GM23338 (cell line): ENCODE data around the gene IDH3B. TPM values are rescaled to one million over a fixed set of nuclear protein-coding genes. Genes with fewer than 3 reads are reported as not detected.
A peak's percentile ranks its signal among the peaks of the same experiment; 100 is the strongest.

Experiments used
- ATAC-seq: fragments of 200-7000 bp; cut with Tn5 transposase; 3 replicates; pipeline ENCODE4 v1.9.1; 2020
- DNase-seq: peaks from one replicate; pipeline ENCODE4 v3.0.0-alpha.2; 2015; ENCODE audit warnings: low spot score
- H2AFZ ChIP-seq: fragments of 200-600 bp; sonication (generic); 2 replicates; pipeline ENCODE4 v1.8.0; 2016; ENCODE audit warnings: antibody characterized with exemption, mild to moderate bottlenecking, moderate library complexity
- H3F3A ChIP-seq: fragments of 200-600 bp; sonication (generic); replicated peaks from 2 replicates; pipeline ENCODE4 v1.8.0; 2017; ENCODE audit warnings: antibody characterized with exemption, mixed run types, low read depth
- H3K27ac ChIP-seq: fragments of 200-600 bp; sonication (generic); 2 replicates; pipeline ENCODE4 v1.6.1; 2016; ENCODE audit warnings: low read depth
- H3K27me3 ChIP-seq: fragments of 200-600 bp; sonication (generic); 2 replicates; pipeline ENCODE4 v1.8.0; 2016; ENCODE audit warnings: mild to moderate bottlenecking, mixed run types, moderate library complexity; ENCODE audit not compliant: insufficient read depth
- H3K36me3 ChIP-seq: fragments of 200-600 bp; sonication (generic); 2 replicates; pipeline ENCODE4 v1.8.0; 2016; ENCODE audit warnings: mild to moderate bottlenecking; ENCODE audit not compliant: insufficient read depth
- H3K4me1 ChIP-seq: fragments of 200-600 bp; sonication (generic); 2 replicates; pipeline ENCODE4 v1.8.0; 2016; ENCODE audit warnings: mild to moderate bottlenecking, moderate library complexity; ENCODE audit not compliant: insufficient read depth
- H3K4me2 ChIP-seq: fragments of 200-600 bp; sonication (generic); 2 replicates; pipeline ENCODE4 v1.7.1; 2017; ENCODE audit warnings: mixed run types
- H3K4me3 ChIP-seq: fragments of 200-600 bp; sonication (generic); 2 replicates; pipeline ENCODE4 v1.6.1; 2016; ENCODE audit warnings: mixed run types
- H3K79me2 ChIP-seq: fragments of 200-600 bp; sonication (generic); replicated peaks from 2 replicates; pipeline ENCODE4 v1.8.0; 2017; ENCODE audit warnings: mild to moderate bottlenecking; ENCODE audit not compliant: insufficient read depth
- H3K9me2 ChIP-seq: fragments of 200-600 bp; sonication (generic); 2 replicates; pipeline ENCODE4 v1.8.0; 2017; ENCODE audit not compliant: insufficient read depth
- H4K20me1 ChIP-seq: fragments of 200-600 bp; sonication (generic); replicated peaks from 2 replicates; pipeline ENCODE4 v1.8.0; 2017; ENCODE audit warnings: mild to moderate bottlenecking; ENCODE audit not compliant: insufficient read depth
- H3K27ac Mint-ChIP-seq: 2 replicates; pipeline ENCODE4 v1.8.0; 2020; ENCODE audit warnings: inconsistent platforms, mild to moderate bottlenecking, moderate library complexity, mixed read lengths
- H3K27me3 Mint-ChIP-seq: 3 replicates; pipeline ENCODE4 v1.8.0; 2022; ENCODE audit warnings: low read depth, mild to moderate bottlenecking, moderate library complexity, mixed read lengths, inconsistent platforms; ENCODE audit not compliant: insufficient read depth, poor library complexity
- H3K36me3 Mint-ChIP-seq: 3 replicates; pipeline ENCODE4 v1.8.0; 2021; ENCODE audit warnings: low read depth, mild to moderate bottlenecking, inconsistent platforms, moderate library complexity, mixed read lengths
- H3K4me1 Mint-ChIP-seq: 3 replicates; pipeline ENCODE4 v1.8.0; 2020; ENCODE audit warnings: mild to moderate bottlenecking, inconsistent platforms, mixed read lengths
- H3K4me3 Mint-ChIP-seq: 3 replicates; pipeline ENCODE4 v1.8.0; 2021; ENCODE audit warnings: moderate library complexity, mild to moderate bottlenecking, inconsistent platforms, mixed read lengths
- H3K9me3 Mint-ChIP-seq: 3 replicates; pipeline ENCODE4 v1.8.0; 2020; ENCODE audit warnings: moderate library complexity, mild to moderate bottlenecking, inconsistent platforms, mixed read lengths
- CREB1 ChIP-seq: fragments of 250-450 bp; sonication (Bioruptor Pico); IDR thresholded peaks from 2 replicates; pipeline ENCODE4 v1.5.0; 2020; ENCODE audit warnings: low read depth, mild to moderate bottlenecking, moderate library complexity
- CTCF ChIP-seq, 2 experiments: fragments of 200-600 bp in 1 of 2; sonication (generic) in 1 of 2; conservative IDR thresholded peaks; 2 replicates each; pipeline versions ENCODE4 v1.5.1 to v1.6.1; 2016 to 2017; ENCODE audit warnings: antibody characterized with exemption in 2 of 2, low read depth in 2 of 2, mild to moderate bottlenecking in 2 of 2, moderate library complexity in 1 of 2
- ETS1 ChIP-seq: IDR thresholded peaks from 2 replicates; pipeline ENCODE4 v1.6.1; 2016; ENCODE audit warnings: antibody characterized with exemption
- EZH2 ChIP-seq: fragments of 200-600 bp; sonication (generic); IDR thresholded peaks from one replicate; pipeline ENCODE4 v1.8.0; 2017; ENCODE audit warnings: antibody characterized with exemption, mild to moderate bottlenecking, low read depth; ENCODE audit not compliant: unreplicated experiment
- JUNB ChIP-seq: IDR thresholded peaks from one replicate; pipeline ENCODE4 v1.6.1; 2016; ENCODE audit warnings: antibody characterized with exemption; ENCODE audit not compliant: unreplicated experiment
- NANOG ChIP-seq: IDR thresholded peaks from 2 replicates; pipeline ENCODE4 v1.6.1; 2016; ENCODE audit warnings: antibody characterized with exemption, borderline replicate concordance
- POLR2AphosphoS5 ChIP-seq: IDR thresholded peaks from 2 replicates; pipeline ENCODE4 v1.6.1; 2016; ENCODE audit warnings: antibody characterized with exemption, low read depth
- REST ChIP-seq: IDR thresholded peaks from one replicate; pipeline ENCODE4 v1.6.1; 2018; ENCODE audit warnings: antibody characterized with exemption; ENCODE audit not compliant: unreplicated experiment
- ZNF331 ChIP-seq: fragments of 250-450 bp; sonication (Bioruptor Pico); IDR thresholded peaks from 2 replicates; pipeline ENCODE4 v1.5.0; 2020; ENCODE audit warnings: low read depth, mild to moderate bottlenecking, moderate library complexity
- polyA plus RNA-seq: library from polyadenylated mRNA; unstranded; fragments of >200 nt; fragmentation: Nextera tagmentation; extraction: Ambion mirVana; gene quantifications from 2 replicates; pipeline ENCODE4 v1.2.1, GENCODE V29; 2016
- total RNA-seq: library from RNA; depleted of rRNA; stranded (reverse); fragments of >200 nt; shearing (Covaris generic); gene quantifications from 2 replicates; pipeline ENCODE4 v1.2.3, GENCODE V29; 2014

Gene IDH3B
- total and polyA plus RNA-seq, 2 experiments from 2014 or later = 87.1 to 126 TPM

GRCh38 chr20:2631228-2631627 is 32.8 kb downstream of the IDH3B start:
- no peaks in the 10 kb centered on the region for H3K79me2 ChIP-seq
- peak in 1 of 2 experiments; percentile 29; a peak in 2 of 4 replicates for TF ChIP-seq CTCF (conservative IDR thresholded peaks at IDR 0.05; ENCODE audit: low read depth in 2 of 2)
- no peak for TF ChIP-seq EZH2
- Mint-ChIP-seq H3K4me1 (no peaks in the 10 kb centered on the region), H3K9me3 (peaks cover 3% of the 10 kb centered on the region; the same call in 2 of the 3 replicates), H3K36me3 (no peaks in the 10 kb centered on the region), H3K4me3 (no peak overlapping the region), H3K27ac (no peak overlapping the region), H3K27me3 (no peaks in the 10 kb centered on the region)
- no peaks in the 10 kb centered on the region for H3K36me3 ChIP-seq
- H3K27me3 ChIP-seq = no peaks in the 10 kb centered on the region
- ATAC-seq (peak; percentile 50; the same call in 2 of the 3 replicates), DNase-seq (peak; percentile 8)
- no peaks in the 10 kb centered on the region for H3K4me1 ChIP-seq
- no peak overlapping the region for H2AFZ ChIP-seq
- H4K20me1 ChIP-seq = no peaks in the 10 kb centered on the region
- H3F3A ChIP-seq = no peaks in the 10 kb centered on the region
- 0 out of 2 replicates have a peak, but pooled peaks cover 5% of the 10 kb centered on the region for H3K9me2 ChIP-seq
- no peak overlapping the region for H3K4me3 ChIP-seq
- H3K27ac ChIP-seq = no peak overlapping the region
- H3K4me2 ChIP-seq = no peak overlapping the region

- no peak overlapping the region for H3K27ac ChIP-seq
- no peak overlapping the region for H3K4me2 ChIP-seq
- Mint-ChIP-seq H3K27ac (no peak overlapping the region), H3K4me3 (no peak overlapping the region), H3K4me1 (no peaks in the 10 kb centered on the region), H3K9me3 (peaks cover 3% of the 10 kb centered on the region; the same call in 2 of the 3 replicates), H3K27me3 (peaks cover 2% of the 10 kb centered on the region), H3K36me3 (no peaks in the 10 kb centered on the region)
- ATAC-seq = no peak
- no peaks in the 10 kb centered on the region for H3K27me3 ChIP-seq
- DNase-seq = peak; percentile 22
- H4K20me1 ChIP-seq = no peaks in the 10 kb centered on the region
- no peaks in the 10 kb centered on the region for H3K9me2 ChIP-seq
- H3K36me3 ChIP-seq = no peaks in the 10 kb centered on the region
- no peaks in the 10 kb centered on the region for H3F3A ChIP-seq
- TF ChIP-seq CREB1 (CRISPR knock-in tag) (no peak), JUNB (no peak)
- no peak overlapping the region for H2AFZ ChIP-seq
- H3K4me1 ChIP-seq = no peaks in the 10 kb centered on the region
- H3K4me3 ChIP-seq = no peak overlapping the region
- no peaks in the 10 kb centered on the region for H3K79me2 ChIP-seq
These were observed 37.0 kb downstream of the IDH3B start for GRCh38 chr20:2626853-2627541.

- Histone ChIP-seq H2AFZ (no peak overlapping the region), H3K4me3 (no peak overlapping the region), H3K27me3 (no peaks in the 10 kb centered on the region), H3F3A (no peaks in the 10 kb centered on the region), H3K4me2 (no peak overlapping the region), H4K20me1 (no peaks in the 10 kb centered on the region), H3K27ac (no peak overlapping the region), H3K4me1 (no peaks in the 10 kb centered on the region), H3K9me2 (no peaks in the 10 kb centered on the region), H3K79me2 (no peaks in the 10 kb centered on the region), H3K36me3 (no peaks in the 10 kb centered on the region)
- H3K9me3 Mint-ChIP-seq = peaks cover 3% of the 10 kb centered on the region; the same call in 2 of the 3 replicates
- H3K36me3 Mint-ChIP-seq = no peaks in the 10 kb centered on the region
- H3K27ac Mint-ChIP-seq = no peak overlapping the region
- no peak overlapping the region for H3K4me3 Mint-ChIP-seq
- H3K4me1 Mint-ChIP-seq = no peaks in the 10 kb centered on the region
- DNase-seq (no peak), ATAC-seq (no peak)
- peaks cover 9% of the 10 kb centered on the region for H3K27me3 Mint-ChIP-seq
- no peak for TF ChIP-seq REST
- TF ChIP-seq ZNF331 (CRISPR knock-in tag) = no peak
- no peak for TF ChIP-seq CREB1 (CRISPR knock-in tag)
- TF ChIP-seq EZH2 = no peak
- no peak for TF ChIP-seq ETS1
- no peak for TF ChIP-seq CTCF (conservative IDR thresholded peaks at IDR 0.05; ENCODE audit: low read depth in 2 of 2)
- TF ChIP-seq JUNB = no peak
- no peak for TF ChIP-seq POLR2AphosphoS5
- TF ChIP-seq NANOG = no peak
These were observed 39.0 kb downstream of the IDH3B start for GRCh38 chr20:2625062-2625461.
